Fibroblast of skin of abdomen (primary cell): ENCODE results near the gene DCTN4.
A peak's percentile ranks its signal among the peaks of the same experiment; 100 is the strongest.
"Not testable (repeated sequence)": the region's sequence is repeated elsewhere in the genome, so short reads cannot be mapped to it uniquely, and the experiment has no call there.

Experiments used
- DNase-seq: peaks from one replicate; pipeline ENCODE4 v3.0.0-alpha.2; 2013

DCTN4 gene

GRCh38 chr5:150778517-150779396 is 19.9 kb upstream of the DCTN4 start, which contains the start of gene SMIM3:
TSS of gene SMIM3 (plus strand) at chr5:150778757. CDS start at chr5:150795441, 16,684 bp downstream.
- DNase-seq = peak; percentile 76

GRCh38 chr5:150778088-150778516 is 19.3 kb upstream of the DCTN4 start:
- DNase-seq = no peak

GRCh38 chr5:150777685-150778084 is 18.9 kb upstream of the DCTN4 start:
- no peak for DNase-seq

GRCh38 chr5:150774145-150774544 is 15.3 kb upstream of the DCTN4 start:
- DNase-seq = peak; percentile 76

GRCh38 chr5:150771034-150771795 is 12.4 kb upstream of the DCTN4 start:
- no peak for DNase-seq

GRCh38 chr5:150766251-150766650 is 7.4 kb upstream of the DCTN4 start:
- no peak for DNase-seq

- no peak for DNase-seq
These were observed 7.0 kb upstream of the DCTN4 start for GRCh38 chr5:150765799-150766169.

- no peak for DNase-seq
These were observed 6.4 kb upstream of the DCTN4 start for GRCh38 chr5:150765011-150765798.

GRCh38 chr5:150764530-150764929 is 5.7 kb upstream of the DCTN4 start:
- no peak for DNase-seq

- DNase-seq = peak; percentile 88
These were observed 4.4 kb upstream of the DCTN4 start for GRCh38 chr5:150763023-150763769.

GRCh38 chr5:150762211-150762610 is 3.4 kb upstream of the DCTN4 start:
- no peak for DNase-seq

- DNase-seq = no peak
These were observed 442 bp upstream of the DCTN4 start for GRCh38 chr5:150759334-150759583.

GRCh38 chr5:150758203-150758530 is 650 bp downstream of the DCTN4 start:
- DNase-seq = no peak

- DNase-seq = no peak
These were observed 1.6 kb downstream of the DCTN4 start for GRCh38 chr5:150757087-150757649.

GRCh38 chr5:150753863-150754262 is 5.0 kb downstream of the DCTN4 start:
- DNase-seq = no peak

GRCh38 chr5:150753463-150753862 is 5.4 kb downstream of the DCTN4 start:
- no peak for DNase-seq

GRCh38 chr5:150751096-150751891 is 7.5 kb downstream of the DCTN4 start:
- no peak for DNase-seq

GRCh38 chr5:150750469-150750868 is 8.3 kb downstream of the DCTN4 start:
- DNase-seq = no peak

- DNase-seq = not testable (repeated sequence)
These were observed 15.7 kb downstream of the DCTN4 start for GRCh38 chr5:150743142-150743488.

- not testable (repeated sequence) for DNase-seq
These were observed 16.2 kb downstream of the DCTN4 start for GRCh38 chr5:150742455-150743141.

GRCh38 chr5:150740992-150741391 is 17.8 kb downstream of the DCTN4 start:
- no peak for DNase-seq
